H1 (cell line): ENCODE measurements around the gene FAM9C. TPM values are rescaled to one million over a fixed set of nuclear protein-coding genes. Genes with fewer than 3 reads are reported as not detected.

Experiments
- CTCF ChIA-PET: fragments of 300-600 bp; sonication (Branson Sonifier 250); formaldehyde crosslinking; loops from one replicate; lab custom pipeline; 2021; ENCODE audit not compliant: partially characterized antibody; lab: Charles Lee
- POLR2A ChIA-PET: fragments of 300-600 bp; sonication (Branson Sonifier 250); formaldehyde crosslinking; loops from one replicate; lab custom pipeline; 2021; ENCODE audit warnings: inconsistent platforms; ENCODE audit not compliant: partially characterized antibody; lab: Charles Lee
- DNase-seq, 2 experiments: peaks; one replicate each; pipeline versions ENCODE4 v3.0.0 to v3.0.0-alpha.2; 2010 to 2022; ENCODE audit warnings: low spot score in 2 of 2, low read depth in 1 of 2, mixed read lengths in 1 of 2
- FAIRE-seq: peaks from 2 replicates; lab custom pipeline; 2011; peaks lifted over from hg19 to GRCh38; lab: Jason Lieb, UNC
- H2AFZ ChIP-seq: 2 replicates; pipeline ENCODE4 v1.8.1; 2012; ENCODE audit warnings: low read length, inconsistent platforms
- H2AK5ac ChIP-seq: 2 replicates; pipeline ENCODE4 v1.6.1; 2013; ENCODE audit warnings: low read depth, low read length
- H2BK120ac ChIP-seq: replicated peaks from 2 replicates; pipeline ENCODE3; 2013; ENCODE audit warnings: low read depth, low read length, inconsistent platforms
- H2BK12ac ChIP-seq: 2 replicates; pipeline ENCODE4 v1.6.1; 2013; ENCODE audit warnings: low read depth, low read length
- H2BK15ac ChIP-seq: 2 replicates; pipeline ENCODE4 v1.6.1; 2013; ENCODE audit warnings: low read length
- H2BK20ac ChIP-seq: 2 replicates; pipeline ENCODE4 v1.6.1; 2013; ENCODE audit warnings: low read length
- H2BK5ac ChIP-seq: 2 replicates; pipeline ENCODE4 v1.6.1; 2013; ENCODE audit warnings: low read depth, low read length
- H3K14ac ChIP-seq: 2 replicates; pipeline ENCODE4 v1.6.1; 2013; ENCODE audit warnings: inconsistent platforms; ENCODE audit not compliant: insufficient read length
- H3K18ac ChIP-seq: 2 replicates; pipeline ENCODE4 v1.6.1; 2013; ENCODE audit warnings: low read length; ENCODE audit errors: extremely low read depth
- H3K23ac ChIP-seq: 2 replicates; pipeline ENCODE4 v1.6.1; 2013; ENCODE audit warnings: inconsistent platforms; ENCODE audit not compliant: insufficient read length
- H3K23me2 ChIP-seq: 2 replicates; pipeline ENCODE4 v1.6.1; 2013; ENCODE audit warnings: low read depth, low read length
- H3K27ac ChIP-seq: 2 replicates; pipeline ENCODE4 v1.6.1; 2011; ENCODE audit warnings: low read depth, low read length, inconsistent platforms
- H3K27me3 ChIP-seq, 4 experiments: replicated peaks in 1 of 4; 1 replicate in 1 of 4; 2 replicates in 3 of 4; pipeline versions ENCODE4 v1.6.1 to v1.8.1; 2011 to 2013; ENCODE audit warnings: low read length in 3 of 4, mild to moderate bottlenecking in 3 of 4, inconsistent platforms in 2 of 4, mixed read lengths in 2 of 4, moderate library complexity in 1 of 4; ENCODE audit not compliant: control insufficient read depth in 3 of 4, insufficient read depth in 3 of 4; ENCODE audit errors: extremely low read depth in 1 of 4
- H3K36me3 ChIP-seq, 4 experiments: 2 replicates each; pipeline versions ENCODE4 v1.6.1 to v1.8.1; 2011 to 2013; ENCODE audit warnings: mild to moderate bottlenecking in 4 of 4, low read length in 3 of 4, moderate library complexity in 2 of 4, control low read depth in 1 of 4, inconsistent platforms in 1 of 4; ENCODE audit not compliant: insufficient read depth in 4 of 4, control insufficient read depth in 2 of 4
- H3K4ac ChIP-seq: replicated peaks from 2 replicates; pipeline ENCODE3; 2013; ENCODE audit warnings: low read length, low read depth, mixed read lengths, inconsistent platforms; ENCODE audit not compliant: insufficient read length
- H3K4me1 ChIP-seq, 4 experiments: replicated peaks in 1 of 4; 1 replicate in 1 of 4; 2 replicates in 3 of 4; pipeline versions ENCODE4 v1.6.1 to v1.8.1; 2011 to 2013; ENCODE audit warnings: low read length in 3 of 4, inconsistent platforms in 2 of 4, mixed read lengths in 1 of 4; ENCODE audit not compliant: insufficient read depth in 4 of 4, control insufficient read depth in 3 of 4
- H3K4me2 ChIP-seq, 2 experiments: 2 replicates each; pipeline versions ENCODE4 v1.6.1 to v1.8.1; 2011 to 2013; ENCODE audit warnings: low read depth in 2 of 2, low read length in 2 of 2, control low read depth in 1 of 2, inconsistent platforms in 1 of 2, mild to moderate bottlenecking in 1 of 2; ENCODE audit not compliant: insufficient read depth in 1 of 2
- H3K4me3 ChIP-seq, 4 experiments: fragments of 200-600, 300-600 bp in 1 of 4; sonication (generic), shearing (Covaris generic), sonication (Bioruptor Twin) in 1 of 4; 2 replicates each; pipeline versions ENCODE4 v1.5.1 to v1.8.1; 2011 to 2016; ENCODE audit warnings: low read length in 4 of 4, low read depth in 3 of 4, control low read depth in 2 of 4, inconsistent platforms in 2 of 4, mild to moderate bottlenecking in 2 of 4, mixed read lengths in 1 of 4, moderate library complexity in 1 of 4; ENCODE audit not compliant: insufficient read depth in 2 of 4; ENCODE audit errors: extremely low read depth in 1 of 4
- H3K56ac ChIP-seq: replicated peaks from 2 replicates; pipeline ENCODE3; 2013; ENCODE audit warnings: low read depth, mild to moderate bottlenecking, mixed read lengths, low read length, inconsistent platforms; ENCODE audit not compliant: insufficient read length
- H3K79me1 ChIP-seq: 2 replicates; pipeline ENCODE4 v1.6.1; 2013; ENCODE audit warnings: low read depth, low read length, control low read depth
- H3K79me2 ChIP-seq, 2 experiments: 2 replicates each; pipeline versions ENCODE4 v1.6.1 to v1.8.1; 2012 to 2013; ENCODE audit warnings: low read length in 2 of 2, mild to moderate bottlenecking in 2 of 2, inconsistent platforms in 1 of 2; ENCODE audit not compliant: insufficient read depth in 2 of 2, control insufficient read depth in 1 of 2
- H3K9ac ChIP-seq, 4 experiments: replicated peaks in 1 of 4; 1 replicate in 1 of 4; 2 replicates in 3 of 4; pipeline versions ENCODE4 v1.6.1 to v1.8.1; 2011 to 2013; ENCODE audit warnings: low read depth in 3 of 4, low read length in 3 of 4, control low read depth in 2 of 4, mild to moderate bottlenecking in 2 of 4, moderate library complexity in 2 of 4, inconsistent platforms in 1 of 4; ENCODE audit errors: extremely low read depth in 1 of 4
- H3K9me3 ChIP-seq, 2 experiments: 2 replicates each; pipeline versions ENCODE4 v1.6.1 to v1.8.1; 2012 to 2013; ENCODE audit warnings: mild to moderate bottlenecking in 2 of 2, moderate library complexity in 2 of 2, control low read depth in 1 of 2, inconsistent platforms in 1 of 2, low read depth in 1 of 2, low read length in 1 of 2, mixed read lengths in 1 of 2; ENCODE audit not compliant: insufficient read depth in 2 of 2
- H4K20me1 ChIP-seq, 2 experiments: replicated peaks in 1 of 2; 2 replicates each; pipeline versions ENCODE3 to v1.8.1; 2011 to 2013; ENCODE audit warnings: inconsistent platforms in 2 of 2, low read length in 2 of 2, mild to moderate bottlenecking in 1 of 2; ENCODE audit not compliant: insufficient read depth in 2 of 2, control insufficient read depth in 1 of 2
- H4K5ac ChIP-seq: 2 replicates; pipeline ENCODE4 v1.6.1; 2013; ENCODE audit warnings: low read length, low read depth, mixed read lengths, inconsistent platforms; ENCODE audit not compliant: insufficient read length
- H4K8ac ChIP-seq: 2 replicates; pipeline ENCODE4 v1.8.0; 2013; ENCODE audit warnings: mild to moderate bottlenecking, moderate library complexity, low read length, inconsistent platforms; ENCODE audit not compliant: insufficient read depth; ENCODE audit errors: extremely low read depth
- H4K91ac ChIP-seq: replicated peaks from 2 replicates; pipeline ENCODE3; 2013; ENCODE audit warnings: low read length, mixed read lengths, inconsistent platforms; ENCODE audit not compliant: insufficient read length
- RAD21 ChIP-seq, 2 experiments: IDR thresholded peaks in 1 of 2; conservative IDR thresholded peaks in 1 of 2; 2 replicates each; pipeline ENCODE4 v1.6.1; 2011; ENCODE audit warnings: low read depth in 2 of 2, low read length in 2 of 2, improper control_type of control experiment in 1 of 2, inconsistent platforms in 1 of 2, mild to moderate bottlenecking in 1 of 2, moderate library complexity in 1 of 2
- RBBP5 ChIP-seq: IDR thresholded peaks from 2 replicates; pipeline ENCODE4 v1.7.1; 2012; ENCODE audit warnings: low read depth, mild to moderate bottlenecking, inconsistent platforms, low read length, moderate library complexity, borderline replicate concordance
- RNF2 ChIP-seq: fragments of 200-900, 300-1000 bp; sonication (generic); IDR thresholded peaks from 2 replicates; pipeline ENCODE4 v1.7.1; 2016; ENCODE audit warnings: borderline replicate concordance, low read depth, mild to moderate bottlenecking, antibody characterized with exemption, low read length; ENCODE audit not compliant: poor library complexity, severe bottlenecking; ENCODE audit errors: missing control alignments
- whole genome bisulfite sequencing, 2 experiments: shearing (Covaris generic) in 1 of 2; methylation state at CpG; one replicate each; pipeline versions ENCODE4 v1.1.6 to v1.1.7; 2013 to 2015; ENCODE audit warnings: low lambda C conversion rate in 2 of 2, mixed read lengths in 2 of 2, inconsistent platforms in 1 of 2, low coverage in 1 of 2, missing lambda C conversion rate in 1 of 2; ENCODE audit not compliant: insufficient replicate concordance in 2 of 2, insufficient coverage in 1 of 2, insufficient read length in 1 of 2; ENCODE audit errors: extremely low coverage in 1 of 2, missing lambda C conversion rate in 1 of 2; 5-methylcytosine and 5-hydroxymethylcytosine counted together
- polyA plus RNA-seq, 7 experiments: library from polyadenylated mRNA; depleted of rRNA in 3 of 7; stranded (reverse) in 5 of 7; unstranded in 2 of 7; fragments of >200 nt in 5 of 7; fragments of 200-250 nt in 2 of 7; gene quantifications; 1 replicate in 5 of 7; 2 replicates in 1 of 7; 4 replicates in 1 of 7; pipeline versions ENCODE4 v1.2.1 to v1.2.3, GENCODE V29; 2011 to 2013; ENCODE audit warnings: missing spikeins in 2 of 7, mixed read lengths in 2 of 7
- total RNA-seq: library from RNA; stranded (reverse); fragmentation: NEBNext Ultra II Directional; extraction: Animal tissue kit (Norgen Biotek cat#: 25700); gene quantifications from 2 replicates; pipeline ENCODE4 v1.2.1, GENCODE V29; 2021
- TF ChIP-seq, protein P1 (sequence below): IDR thresholded peaks from 2 replicates; pipeline ENCODE4 v1.6.1; 2011; ENCODE audit warnings: low read depth, mild to moderate bottlenecking, low read length; ENCODE audit not compliant: insufficient read depth

FAM9C gene
- total and polyA plus RNA-seq, 2 of the 8 experiments (the other 6 are each of a cell fraction or from before 2014, with no cell fraction given): not detected

DNA sequence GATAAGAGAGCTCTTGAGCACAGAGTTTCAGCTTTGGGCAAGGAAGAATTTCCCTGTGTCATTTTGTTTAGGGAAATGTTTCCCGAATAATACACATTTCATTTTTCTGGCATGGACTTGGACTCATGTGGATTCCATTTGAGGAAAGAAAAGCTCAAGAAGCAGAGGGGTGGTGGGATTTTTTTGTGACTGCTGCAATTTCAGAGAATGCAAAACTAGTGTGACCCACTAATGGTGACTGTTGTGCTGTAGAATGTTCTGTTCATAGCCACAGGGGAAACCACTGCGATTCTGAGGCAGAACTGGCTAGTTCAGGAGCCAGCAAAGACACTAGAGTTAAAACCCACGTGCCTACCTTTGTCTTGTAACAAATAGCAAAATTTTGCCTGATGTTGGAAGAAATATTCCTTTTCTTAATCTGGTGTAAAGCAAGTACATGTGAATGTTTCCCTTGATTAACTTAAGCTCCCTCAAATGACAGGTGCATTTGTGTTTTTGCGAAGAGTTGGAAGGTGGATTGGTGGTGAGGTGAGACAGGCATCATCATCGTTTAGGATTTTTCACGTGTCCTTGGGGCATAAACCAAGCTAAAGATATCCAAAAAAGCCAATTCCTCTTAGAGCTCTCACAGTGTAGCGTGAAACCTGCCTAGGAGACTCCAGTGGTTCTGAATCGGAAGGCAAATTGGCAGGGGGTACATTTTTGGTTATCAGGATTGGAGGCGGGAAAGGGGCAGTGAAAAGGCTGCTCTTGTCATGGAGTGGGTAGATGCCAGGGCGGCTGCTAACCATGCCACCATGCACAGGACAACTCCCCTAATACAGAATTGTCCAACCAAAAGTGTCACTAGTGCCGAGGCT, 38.0 kb upstream of the FAM9C start:
- no peak overlapping the region for H3K4me3 ChIP-seq
- H2BK15ac ChIP-seq: no peak overlapping the region
- FAIRE-seq (no peak), DNase-seq (no peak)
- no peaks in the 10 kb centered on the region for H3K79me1 ChIP-seq
- H2BK120ac ChIP-seq: no peak overlapping the region
- no peak overlapping the region for H3K27ac ChIP-seq
- no peaks in the 10 kb centered on the region for H3K27me3 ChIP-seq
- H4K8ac ChIP-seq: no peak overlapping the region
- WGBS, 2 experiments: 81% methylated on average over 11 of the region's 11 CpGs; no CpG with 5 or more reads in 1 of the 2 experiments
- no peak overlapping the region for H4K5ac ChIP-seq
- ChIA-PET POLR2A (interaction anchor here (0.9 kb wide), 1 partner anchor 106 kb away, joined by 3 read pairs; no protein-coding TSS in a partner anchor), CTCF (interaction anchor here (0.6 to 0.7 kb wide), 2 partner anchors 42 to 166 kb away, joined by 3 read pairs; no protein-coding TSS in a partner anchor)
- no peak overlapping the region for H2BK5ac ChIP-seq
- no peak overlapping the region for H3K18ac ChIP-seq
- H3K4ac ChIP-seq: no peak overlapping the region
- H3K4me1 ChIP-seq: no peaks in the 10 kb centered on the region
- no peaks in the 10 kb centered on the region for H3K36me3 ChIP-seq
- H2AFZ ChIP-seq: no peak overlapping the region
- no peak overlapping the region for H2AK5ac ChIP-seq
- no peak overlapping the region for H3K23ac ChIP-seq
- no peaks in the 10 kb centered on the region for H3K9me3 ChIP-seq
- no peak overlapping the region for H4K91ac ChIP-seq
- H4K20me1 ChIP-seq: no peaks in the 10 kb centered on the region
- no peak overlapping the region for H3K56ac ChIP-seq
- no peak overlapping the region for H3K9ac ChIP-seq
- no peaks in the 10 kb centered on the region for H3K79me2 ChIP-seq
- no peaks in the 10 kb centered on the region for H3K23me2 ChIP-seq
- no peak overlapping the region for H3K14ac ChIP-seq
- H3K4me2 ChIP-seq: no peak overlapping the region
- no peak overlapping the region for H2BK20ac ChIP-seq
- no peak overlapping the region for H2BK12ac ChIP-seq
- TF ChIP-seq RAD21 (IDR thresholded peaks at IDR 0.05 in 1 of 2, conservative IDR thresholded peaks at IDR 0.05 in 1 of 2; ENCODE audit: low read depth in 2 of 2, low read length in 2 of 2) (no peak), RBBP5 (no peak), RNF2 (no peak)
- TF ChIP-seq, protein P1, sequence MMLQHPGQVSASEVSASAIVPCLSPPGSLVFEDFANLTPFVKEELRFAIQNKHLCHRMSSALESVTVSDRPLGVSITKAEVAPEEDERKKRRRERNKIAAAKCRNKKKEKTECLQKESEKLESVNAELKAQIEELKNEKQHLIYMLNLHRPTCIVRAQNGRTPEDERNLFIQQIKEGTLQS: no peak
